ENCODE data around the gene CORO2B.

DNA sequence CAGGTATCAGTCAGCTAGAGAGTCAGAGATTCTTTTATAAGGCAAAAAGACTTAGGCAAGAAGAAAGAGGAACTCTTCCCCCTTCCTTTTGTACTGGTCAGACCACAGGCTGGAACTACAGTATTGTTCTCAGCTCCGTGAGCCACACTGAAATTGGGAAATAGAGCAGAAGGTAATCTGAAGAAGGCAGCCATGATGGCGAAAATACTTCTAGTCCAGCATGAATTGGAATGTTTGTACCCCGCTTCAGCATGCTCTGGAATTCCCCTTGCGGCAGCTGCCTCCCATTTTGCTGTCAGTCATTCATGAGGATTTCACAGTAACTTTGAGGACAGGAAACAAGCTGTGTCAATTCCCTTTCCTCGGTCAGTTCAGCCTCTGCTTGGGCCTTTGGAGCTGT is 96.2 kb downstream of the CORO2B start:
- no peak for TF ChIP-seq CTCF (IDR thresholded peaks at IDR 0.05; ENCODE audit: low read depth, low read length)
- TF ChIP-seq, protein P1, sequence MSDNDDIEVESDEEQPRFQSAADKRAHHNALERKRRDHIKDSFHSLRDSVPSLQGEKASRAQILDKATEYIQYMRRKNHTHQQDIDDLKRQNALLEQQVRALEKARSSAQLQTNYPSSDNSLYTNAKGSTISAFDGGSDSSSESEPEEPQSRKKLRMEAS (IDR thresholded peaks at IDR 0.05; ENCODE audit: low read depth, low read length) = no peak
- TF ChIP-seq MYC (IDR thresholded peaks at IDR 0.05; ENCODE audit: low read depth, low read length) = no peak
